Endothelial cell of umbilical vein (primary cell): Measurements from ENCODE around the gene TOMM6. TPM values are rescaled to one million over a fixed set of nuclear protein-coding genes. Genes with fewer than 3 reads are reported as not detected.

ENCODE experiments used
- BruUV-seq: library from RNA; stranded (reverse); fragments of 400-500 nt; replicated peaks from 2 replicates; lab custom pipeline; 2021; lab: Mats Ljungman, UMichigan
- CTCF ChIA-PET: fragments of 300-600, 350-600 bp; sonication (Branson Sonifier 250); formaldehyde crosslinking; loops from one replicate; lab custom pipeline; 2021; ENCODE audit warnings: antibody characterized with exemption, inconsistent platforms; lab: Charles Lee
- POLR2A ChIA-PET: fragments of 300-600, 350-600 bp; sonication (Branson Sonifier 250); formaldehyde crosslinking; loops from one replicate; lab custom pipeline; 2021; ENCODE audit warnings: antibody characterized with exemption, inconsistent platforms; lab: Charles Lee
- DNase-seq: peaks from one replicate; pipeline ENCODE4 v3.0.0-alpha.2; 2011; ENCODE audit warnings: low read depth, low spot score
- FAIRE-seq: peaks from 2 replicates; lab custom pipeline; 2011; peaks lifted over from hg19 to GRCh38; lab: Jason Lieb, UNC
- H2AFZ ChIP-seq: 2 replicates; pipeline ENCODE4 v1.6.0; 2012; ENCODE audit warnings: low read depth, low read length, control low read depth, inconsistent platforms
- H3K27ac ChIP-seq: 2 replicates; pipeline ENCODE4 v1.5.1; 2011; ENCODE audit warnings: low read depth, mild to moderate bottlenecking, control low read depth, low read length, moderate library complexity; ENCODE audit not compliant: insufficient read depth
- H3K27me3 ChIP-seq, 2 experiments: 2 replicates each; pipeline versions ENCODE4 v1.6.0 to v1.6.1; 2011; ENCODE audit warnings: low read length in 2 of 2, mixed read lengths in 1 of 2; ENCODE audit not compliant: control insufficient read depth in 2 of 2, insufficient read depth in 2 of 2
- H3K36me3 ChIP-seq, 2 experiments: 2 replicates in 1 of 2; 3 replicates in 1 of 2; pipeline ENCODE4 v1.5.1; 2011; ENCODE audit warnings: low read length in 2 of 2, mild to moderate bottlenecking in 1 of 2, moderate library complexity in 1 of 2; ENCODE audit not compliant: control insufficient read depth in 2 of 2, insufficient read depth in 2 of 2; ENCODE audit errors: extremely low read depth in 1 of 2
- H3K4me1 ChIP-seq: 3 replicates; pipeline ENCODE4 v1.5.1; 2011; ENCODE audit warnings: mild to moderate bottlenecking, low read length; ENCODE audit not compliant: control insufficient read depth, insufficient read depth; ENCODE audit errors: extremely low read depth
- H3K4me2 ChIP-seq: 2 replicates; pipeline ENCODE4 v1.6.1; 2011; ENCODE audit warnings: low read length, control low read depth, mixed read lengths; ENCODE audit not compliant: insufficient read depth
- H3K4me3 ChIP-seq, 3 experiments: fragments of 200-600 bp in 1 of 3; sonication (generic), shearing (Covaris generic) in 1 of 3; replicated peaks in 1 of 3; 2 replicates each; pipeline ENCODE4 v1.5.1; 2011 to 2016; ENCODE audit warnings: control low read depth in 3 of 3, low read length in 3 of 3, mild to moderate bottlenecking in 2 of 3, inconsistent platforms in 1 of 3, low read depth in 1 of 3, moderate library complexity in 1 of 3; ENCODE audit not compliant: insufficient read depth in 1 of 3
- H3K79me2 ChIP-seq: 2 replicates; pipeline ENCODE4 v1.6.0; 2012; ENCODE audit warnings: low read length, inconsistent platforms; ENCODE audit not compliant: control insufficient read depth, insufficient read depth
- H3K9ac ChIP-seq: replicated peaks from 2 replicates; pipeline ENCODE3; 2011; ENCODE audit warnings: low read length, control low read depth; ENCODE audit not compliant: insufficient read depth; ENCODE audit errors: extremely low read depth
- H3K9me1 ChIP-seq: replicated peaks from 3 replicates; pipeline ENCODE4 v1.6.0; 2011; ENCODE audit warnings: mild to moderate bottlenecking, low read length; ENCODE audit not compliant: control insufficient read depth, insufficient read depth; ENCODE audit errors: extremely low read depth
- H3K9me3 ChIP-seq: replicated peaks from 2 replicates; pipeline ENCODE4 v1.5.1; 2012; ENCODE audit warnings: low read length, inconsistent platforms; ENCODE audit not compliant: control insufficient read depth, insufficient read depth
- H4K20me1 ChIP-seq: replicated peaks from 2 replicates; pipeline ENCODE3; 2011; ENCODE audit warnings: mild to moderate bottlenecking, low read length; ENCODE audit not compliant: control insufficient read depth, insufficient read depth; ENCODE audit errors: extremely low read depth
- CTCF ChIP-seq, 2 donors: IDR thresholded peaks; 1 replicate in 1 of 2; 2 replicates in 1 of 2; pipeline ENCODE4 v1.5.1; 2011; ENCODE audit warnings: low read length in 2 of 2, mild to moderate bottlenecking in 2 of 2, moderate library complexity in 2 of 2, control low read depth in 1 of 2, inconsistent platforms in 1 of 2, low read depth in 1 of 2; ENCODE audit not compliant: insufficient read depth in 1 of 2; ENCODE audit errors: extremely low read depth in 1 of 2
- EZH2 ChIP-seq: IDR thresholded peaks from 2 replicates; pipeline ENCODE4 v1.6.1; 2012; ENCODE audit warnings: borderline replicate concordance, low read depth, mild to moderate bottlenecking, moderate library complexity, low read length, inconsistent platforms; ENCODE audit not compliant: severe bottlenecking
- FOS ChIP-seq: IDR thresholded peaks from 2 replicates; pipeline ENCODE4 v1.6.1; 2011; ENCODE audit warnings: mild to moderate bottlenecking, low read length, moderate library complexity, borderline replicate concordance; ENCODE audit not compliant: insufficient read depth
- GATA2 ChIP-seq: IDR thresholded peaks from 2 replicates; pipeline ENCODE4 v1.7.0; 2011; ENCODE audit warnings: low read depth, mild to moderate bottlenecking, moderate library complexity, mixed read lengths, low read length; ENCODE audit not compliant: insufficient read length, insufficient read depth
- JUN ChIP-seq: IDR thresholded peaks from 2 replicates; pipeline ENCODE4 v1.6.1; 2011; ENCODE audit warnings: borderline replicate concordance, low read depth; ENCODE audit not compliant: insufficient read length, insufficient read depth
- MAX ChIP-seq: IDR thresholded peaks from 2 replicates; pipeline ENCODE4 v1.6.1; 2011; ENCODE audit not compliant: insufficient read depth, insufficient read length
- MYC ChIP-seq: IDR thresholded peaks from one replicate; pipeline ENCODE4 v1.6.1; 2011; ENCODE audit warnings: mild to moderate bottlenecking, low read depth, low read length
- POLR2A ChIP-seq: IDR thresholded peaks from 2 replicates; pipeline ENCODE4 v1.6.1; 2012; ENCODE audit warnings: low read depth, mild to moderate bottlenecking, control low read depth, low read length
- POLR2AphosphoS5 ChIP-seq: IDR thresholded peaks from 2 replicates; pipeline ENCODE4 v1.6.1; 2012; ENCODE audit warnings: low read depth, mild to moderate bottlenecking, control low read depth, low read length, moderate library complexity; ENCODE audit not compliant: insufficient read depth
- dilution Hi-C: fragments of 300-500 bp; cut with MboI; formaldehyde crosslinking; loops from one replicate; pipeline ENCODE4 v1.15.0; 2019; ENCODE audit warnings: low sequenced_read_pairs; ENCODE audit not compliant: extremely low pct_ligation_motif_present
- intact Hi-C: fragments of 100-400 bp; cut with micrococcal nuclease; formaldehyde crosslinking; loops from one replicate; pipeline ENCODE4 v1.10.0; 2022
- polyA plus RNA-seq, 4 experiments: library from polyadenylated mRNA; depleted of rRNA in 3 of 4; stranded (reverse) in 3 of 4; unstranded in 1 of 4; fragments of >200 nt; gene quantifications; 2 replicates each; pipeline versions ENCODE4 v1.2.1 to v1.2.3, GENCODE V29; 2011 to 2012; ENCODE audit warnings: missing spikeins in 1 of 4
- total RNA-seq: library from RNA; stranded (reverse); gene quantifications from 2 replicates; pipeline ENCODE4 v1.2.3, GENCODE V29; 2021

TOMM6 gene
- total and polyA plus RNA-seq, 2 donors (not counting 3 experiments of a cell fraction or from before 2014, with no cell fraction given): 233 to 527 TPM

DNA sequence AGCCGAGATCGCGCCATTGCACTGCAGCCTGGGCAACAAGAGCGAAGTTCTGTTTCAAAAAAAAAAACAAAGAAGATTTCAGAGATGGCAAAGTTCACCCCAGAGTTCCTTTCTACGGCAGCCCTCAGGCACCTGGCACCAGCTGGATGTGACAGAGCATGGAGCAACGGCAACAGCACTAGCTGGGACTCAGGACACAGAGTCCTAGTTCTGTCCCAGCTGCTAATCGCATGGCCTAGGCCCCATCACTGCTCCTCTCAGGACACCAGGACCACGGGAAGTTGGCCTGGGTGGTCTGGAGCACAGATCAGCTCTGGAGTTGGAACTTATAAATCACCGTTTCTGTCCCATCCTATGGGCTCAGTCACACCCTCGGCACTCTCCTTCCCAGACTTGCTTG lies 41.4 kb upstream of the TOMM6 start:
- no peak for FAIRE-seq
- POLR2A ChIA-PET: no interaction called here
- H3K4me2 ChIP-seq: no peak overlapping the region

More for the DNA sequence above, 41.4 kb upstream of the TOMM6 start:
- H3K9ac ChIP-seq: no peak overlapping the region
- H3K9me3 ChIP-seq: no peaks in the 10 kb centered on the region
- BruUV-seq: no TSS peak
- intact Hi-C loops (no loop called here), dilution Hi-C loops (no loop called here)
- CTCF ChIA-PET: interaction anchor here (1.2 kb wide), 1 partner anchor 12 kb away, joined by 4 read pairs; no protein-coding TSS in a partner anchor
- no peaks in the 10 kb centered on the region for H3K36me3 ChIP-seq
- no peaks in the 10 kb centered on the region for H3K4me1 ChIP-seq
- H3K9me1 ChIP-seq: no peaks in the 10 kb centered on the region
- H3K27ac ChIP-seq: no peak overlapping the region
- H3K4me3 ChIP-seq: no peak overlapping the region
- H2AFZ ChIP-seq: no peak overlapping the region
- TF ChIP-seq POLR2A (no peak), GATA2 (no peak), FOS (no peak), MYC (no peak), MAX (no peak), CTCF (IDR thresholded peaks at IDR 0.05; ENCODE audit: extremely low read depth in 1 of 2, insufficient read depth in 1 of 2, low read depth in 1 of 2, low read length in 2 of 2) (no peak), EZH2 (no peak), JUN (no peak), POLR2AphosphoS5 (no peak)
- no peak for DNase-seq
- no peaks in the 10 kb centered on the region for H4K20me1 ChIP-seq
- H3K27me3 ChIP-seq: peaks cover 0 to 3% of the 10 kb centered on the region in 2 experiments
- H3K79me2 ChIP-seq: no peaks in the 10 kb centered on the region
